ENCODE data around the gene DCP1B.

The DCP1B gene

GRCh38 chr12:1924996-1925683 is 79.1 kb downstream of the DCP1B start:
- H3K4me2 ChIP-seq (ENCODE audit: low read depth, low read length, poor library complexity, severe bottlenecking) = no peak overlapping the region
- no peaks in the 10 kb centered on the region for H4K20me1 ChIP-seq (ENCODE audit: low read depth, low read length)
- H3K4me3 ChIP-seq (ENCODE audit: insufficient read depth, low read length, poor library complexity, severe bottlenecking) = no peak overlapping the region
- no peaks in the 10 kb centered on the region for H3F3A ChIP-seq (ENCODE audit: insufficient read depth)
- H3K27me3 ChIP-seq (ENCODE audit: low read length) = no peaks in the 10 kb centered on the region
- no peak overlapping the region for H2AFZ ChIP-seq (ENCODE audit: low read depth, low read length, severe bottlenecking)
- H3K9me2 ChIP-seq (replicated peaks; ENCODE audit: insufficient read depth, low read length) = no peaks in the 10 kb centered on the region
- H3K9ac ChIP-seq (ENCODE audit: low read length) = no peak overlapping the region
- TF ChIP-seq CTCF (IDR thresholded peaks at IDR 0.05; ENCODE audit: insufficient read depth, low read length, poor library complexity, severe bottlenecking) (no peak), EZH2phosphoT487 (conservative IDR thresholded peaks at IDR 0.05; ENCODE audit: low read length) (no peak)
- no peaks in the 10 kb centered on the region for H3K9me3 ChIP-seq (ENCODE audit: insufficient read depth, low read length)
- no peak overlapping the region for H3K27ac ChIP-seq (ENCODE audit: low read depth, low read length)
- no peaks in the 10 kb centered on the region for H3K36me3 ChIP-seq (ENCODE audit: low read length)
- no peaks in the 10 kb centered on the region for H3K79me2 ChIP-seq (ENCODE audit: insufficient read depth, low read length)

- no peak overlapping the region for H3K27ac ChIP-seq (ENCODE audit: low read depth, low read length)
- H3K9me2 ChIP-seq (replicated peaks; ENCODE audit: insufficient read depth, low read length) = no peaks in the 10 kb centered on the region
- TF ChIP-seq EZH2phosphoT487 (conservative IDR thresholded peaks at IDR 0.05; ENCODE audit: low read length) (no peak), CTCF (IDR thresholded peaks at IDR 0.05; ENCODE audit: insufficient read depth, low read length, poor library complexity, severe bottlenecking) (no peak)
- no peak overlapping the region for H3K4me2 ChIP-seq (ENCODE audit: low read depth, low read length, poor library complexity, severe bottlenecking)
- H3K9me3 ChIP-seq (ENCODE audit: insufficient read depth, low read length) = no peaks in the 10 kb centered on the region
- no peaks in the 10 kb centered on the region for H3F3A ChIP-seq (ENCODE audit: insufficient read depth)
- H3K4me3 ChIP-seq (ENCODE audit: insufficient read depth, low read length, poor library complexity, severe bottlenecking) = no peak overlapping the region
- H3K27me3 ChIP-seq (ENCODE audit: low read length) = no peaks in the 10 kb centered on the region
- H4K20me1 ChIP-seq (ENCODE audit: low read depth, low read length) = no peaks in the 10 kb centered on the region
- H2AFZ ChIP-seq (ENCODE audit: low read depth, low read length, severe bottlenecking) = no peak overlapping the region
- no peaks in the 10 kb centered on the region for H3K36me3 ChIP-seq (ENCODE audit: low read length)
- no peak overlapping the region for H3K9ac ChIP-seq (ENCODE audit: low read length)
- no peaks in the 10 kb centered on the region for H3K79me2 ChIP-seq (ENCODE audit: insufficient read depth, low read length)
Observed at GRCh38 chr12:1922985-1923384, 81.3 kb downstream of the DCP1B start.

- TF ChIP-seq EZH2phosphoT487 (conservative IDR thresholded peaks at IDR 0.05; ENCODE audit: low read length) (no peak), CTCF (IDR thresholded peaks at IDR 0.05; ENCODE audit: insufficient read depth, low read length, poor library complexity, severe bottlenecking) (no peak)
- Histone ChIP-seq H3K9me3 (ENCODE audit: insufficient read depth, low read length) (no peaks in the 10 kb centered on the region), H3K9ac (ENCODE audit: low read length) (no peak overlapping the region), H3K27ac (ENCODE audit: low read depth, low read length) (no peak overlapping the region), H3K4me2 (ENCODE audit: low read depth, low read length, poor library complexity, severe bottlenecking) (no peak overlapping the region), H4K20me1 (ENCODE audit: low read depth, low read length) (no peaks in the 10 kb centered on the region), H3K36me3 (ENCODE audit: low read length) (no peaks in the 10 kb centered on the region), H2AFZ (ENCODE audit: low read depth, low read length, severe bottlenecking) (no peak overlapping the region), H3K9me2 (replicated peaks; ENCODE audit: insufficient read depth, low read length) (no peaks in the 10 kb centered on the region), H3K79me2 (ENCODE audit: insufficient read depth, low read length) (no peaks in the 10 kb centered on the region), H3K27me3 (ENCODE audit: low read length) (no peaks in the 10 kb centered on the region), H3K4me3 (ENCODE audit: insufficient read depth, low read length, poor library complexity, severe bottlenecking) (no peak overlapping the region), H3F3A (ENCODE audit: insufficient read depth) (no peaks in the 10 kb centered on the region)
Observed at GRCh38 chr12:1922075-1922709, 82.1 kb downstream of the DCP1B start.

Measured in SU-DHL-6 (cell line).